Endothelial cell (in vitro differentiated cells): Measurements from ENCODE around the gene TMCC1. TPM values are rescaled to one million over a fixed set of nuclear protein-coding genes. Genes with fewer than 3 reads are reported as not detected.

Source experiments
- DNase-seq: peaks from one replicate; pipeline ENCODE4 v3.0.0; 2021; ENCODE audit warnings: low spot score
- H3K27ac Mint-ChIP-seq: one replicate; pipeline ENCODE4 v1.8.0; 2021; ENCODE audit warnings: mixed read lengths, inconsistent platforms; ENCODE audit not compliant: unreplicated experiment
- H3K27me3 Mint-ChIP-seq: one replicate; pipeline ENCODE4 v1.8.0; 2021; ENCODE audit warnings: mild to moderate bottlenecking, moderate library complexity, mixed read lengths, inconsistent platforms; ENCODE audit not compliant: unreplicated experiment
- H3K36me3 Mint-ChIP-seq: one replicate; pipeline ENCODE4 v1.8.0; 2021; ENCODE audit warnings: mild to moderate bottlenecking, low read depth, mixed read lengths, inconsistent platforms; ENCODE audit not compliant: unreplicated experiment
- H3K4me1 Mint-ChIP-seq: one replicate; pipeline ENCODE4 v1.8.0; 2021; ENCODE audit warnings: mild to moderate bottlenecking, mixed read lengths, inconsistent platforms; ENCODE audit not compliant: unreplicated experiment
- H3K4me3 Mint-ChIP-seq: one replicate; pipeline ENCODE4 v1.8.0; 2021; ENCODE audit warnings: mild to moderate bottlenecking, mixed read lengths, inconsistent platforms; ENCODE audit not compliant: unreplicated experiment
- H3K9me3 Mint-ChIP-seq: one replicate; pipeline ENCODE4 v1.8.0; 2021; ENCODE audit warnings: mixed read lengths, inconsistent platforms; ENCODE audit not compliant: unreplicated experiment
- total RNA-seq: library from RNA; stranded (reverse); fragmentation: NEBNext Ultra II Directional; extraction: Animal tissue kit (Norgen Biotek cat#: 25700); gene quantifications from one replicate; pipeline ENCODE4 v1.2.1, GENCODE V29; 2021; ENCODE audit not compliant: unreplicated experiment
- TF ChIP-seq, protein P1 (sequence below): fragments of 200-600 bp; sonication (generic); IDR thresholded peaks from one replicate; pipeline ENCODE4 v1.5.0; 2021; ENCODE audit warnings: antibody characterized with exemption; ENCODE audit not compliant: unreplicated experiment

TMCC1 gene
- total RNA-seq, 1 donor from 2014 or later: 50.9 TPM

DNA sequence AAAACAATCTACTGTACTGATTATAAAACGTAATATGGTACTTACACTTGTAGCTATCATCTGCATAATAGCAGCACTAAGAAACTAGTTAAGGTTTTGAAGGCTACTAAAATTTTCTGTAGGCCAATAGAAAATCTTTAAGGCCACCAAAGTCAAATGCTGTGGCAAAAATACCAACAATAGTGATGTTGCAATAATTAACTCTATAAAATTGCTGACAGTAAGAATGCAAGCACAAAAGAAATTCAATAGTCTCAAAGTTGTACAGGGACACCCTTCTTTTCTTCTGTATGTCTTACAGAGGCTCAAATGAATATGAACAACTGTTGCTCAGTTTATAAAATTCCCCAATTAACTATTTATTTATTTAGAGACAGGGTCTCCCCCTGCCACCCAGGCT is 62.0 kb downstream of the TMCC1 start:
- H3K36me3 Mint-ChIP-seq: peaks cover 11% of the 10 kb centered on the region
- no peaks in the 10 kb centered on the region for H3K9me3 Mint-ChIP-seq
- peaks cover 3% of the 10 kb centered on the region for H3K27me3 Mint-ChIP-seq
- peaks cover 32% of the 10 kb centered on the region for H3K4me1 Mint-ChIP-seq
- DNase-seq: no peak
- TF ChIP-seq, protein P1, sequence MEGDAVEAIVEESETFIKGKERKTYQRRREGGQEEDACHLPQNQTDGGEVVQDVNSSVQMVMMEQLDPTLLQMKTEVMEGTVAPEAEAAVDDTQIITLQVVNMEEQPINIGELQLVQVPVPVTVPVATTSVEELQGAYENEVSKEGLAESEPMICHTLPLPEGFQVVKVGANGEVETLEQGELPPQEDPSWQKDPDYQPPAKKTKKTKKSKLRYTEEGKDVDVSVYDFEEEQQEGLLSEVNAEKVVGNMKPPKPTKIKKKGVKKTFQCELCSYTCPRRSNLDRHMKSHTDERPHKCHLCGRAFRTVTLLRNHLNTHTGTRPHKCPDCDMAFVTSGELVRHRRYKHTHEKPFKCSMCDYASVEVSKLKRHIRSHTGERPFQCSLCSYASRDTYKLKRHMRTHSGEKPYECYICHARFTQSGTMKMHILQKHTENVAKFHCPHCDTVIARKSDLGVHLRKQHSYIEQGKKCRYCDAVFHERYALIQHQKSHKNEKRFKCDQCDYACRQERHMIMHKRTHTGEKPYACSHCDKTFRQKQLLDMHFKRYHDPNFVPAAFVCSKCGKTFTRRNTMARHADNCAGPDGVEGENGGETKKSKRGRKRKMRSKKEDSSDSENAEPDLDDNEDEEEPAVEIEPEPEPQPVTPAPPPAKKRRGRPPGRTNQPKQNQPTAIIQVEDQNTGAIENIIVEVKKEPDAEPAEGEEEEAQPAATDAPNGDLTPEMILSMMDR: no peak
- no peak overlapping the region for H3K4me3 Mint-ChIP-seq
- no peak overlapping the region for H3K27ac Mint-ChIP-seq

DNA sequence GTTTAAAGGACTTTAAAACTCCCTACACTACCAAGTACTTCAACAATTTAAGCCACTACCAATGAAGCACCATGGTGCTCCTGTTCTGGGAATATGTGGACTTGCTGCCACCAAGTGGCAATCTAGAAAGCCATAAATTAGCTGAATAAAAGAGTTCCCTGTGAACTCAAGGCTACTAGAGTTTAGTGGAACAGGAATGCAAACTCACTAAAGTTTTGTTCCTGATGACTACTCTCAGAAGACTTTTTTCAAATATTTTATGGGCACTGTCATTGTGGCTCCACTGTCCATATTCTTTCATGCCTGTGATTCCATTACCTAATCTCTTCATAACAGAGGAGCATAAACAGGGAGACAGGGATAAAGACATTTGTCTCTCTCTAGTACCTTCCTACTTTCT is 63.9 kb downstream of the TMCC1 start:
- Mint-ChIP-seq H3K27me3 (peaks cover 1% of the 10 kb centered on the region), H3K4me1 (peaks cover 26% of the 10 kb centered on the region), H3K9me3 (no peaks in the 10 kb centered on the region), H3K36me3 (peaks cover 11% of the 10 kb centered on the region), H3K4me3 (no peak overlapping the region), H3K27ac (no peak overlapping the region)
- TF ChIP-seq, protein P1: peak; percentile 18
- DNase-seq: peak; percentile 22

DNA sequence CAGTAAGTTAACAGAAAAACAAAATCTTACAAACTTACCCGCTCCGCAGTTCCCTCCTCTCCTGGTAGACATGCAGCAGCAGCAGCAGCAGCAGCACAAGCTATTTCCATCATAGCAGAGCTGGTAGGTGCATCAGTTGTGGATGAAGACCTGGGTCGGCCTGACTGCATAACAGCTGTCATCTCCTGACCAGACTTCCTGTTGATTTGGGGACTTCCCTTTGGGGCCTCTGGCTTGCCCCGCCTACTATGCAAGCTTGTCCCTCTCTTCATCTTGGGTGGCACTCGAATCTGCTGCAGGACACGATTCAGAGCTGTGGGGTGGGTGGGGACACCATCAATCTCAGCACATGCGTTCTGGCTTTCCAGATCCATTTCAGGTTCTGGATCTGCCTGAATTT is 65.7 kb downstream of the TMCC1 start:
- Mint-ChIP-seq H3K4me3 (no peak overlapping the region), H3K27ac (peak overlapping the region; percentile 67), H3K36me3 (peaks cover 7% of the 10 kb centered on the region), H3K27me3 (peaks cover 1% of the 10 kb centered on the region), H3K4me1 (peaks cover 22% of the 10 kb centered on the region), H3K9me3 (no peaks in the 10 kb centered on the region)
- no peak for DNase-seq
- TF ChIP-seq, protein P1: no peak

DNA sequence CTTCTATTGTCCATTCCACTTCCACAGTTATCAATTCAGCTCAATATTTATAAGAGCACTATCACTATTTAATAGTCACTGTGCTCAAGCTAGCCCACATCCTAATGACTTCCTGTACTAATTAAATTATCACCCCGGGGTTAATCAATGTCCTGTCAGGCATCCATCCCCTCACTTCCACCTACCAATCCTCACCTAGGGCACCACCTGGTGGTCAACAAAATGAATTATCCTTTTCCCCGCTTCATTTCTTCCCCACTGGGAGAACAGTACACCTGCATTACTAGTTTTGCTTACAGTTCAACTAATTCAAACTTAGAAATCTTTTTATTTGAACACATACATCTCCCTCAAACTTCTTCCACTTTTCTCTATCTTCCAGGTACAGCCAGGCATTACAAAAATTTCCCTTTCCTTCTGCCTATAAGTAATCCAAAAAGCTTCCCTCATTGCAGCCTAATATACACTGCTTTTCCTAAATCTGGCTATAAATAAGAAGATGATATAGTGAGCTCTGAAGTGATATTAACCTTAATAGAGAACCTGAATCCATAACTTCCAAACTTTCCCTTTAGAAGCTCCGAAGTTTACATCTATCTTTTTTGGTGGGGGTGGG is 68.5 kb downstream of the TMCC1 start:
- Mint-ChIP-seq H3K4me1 (peaks cover 36% of the 10 kb centered on the region), H3K9me3 (no peaks in the 10 kb centered on the region), H3K27ac (no peak overlapping the region), H3K36me3 (peaks cover 7% of the 10 kb centered on the region), H3K4me3 (no peak overlapping the region), H3K27me3 (no peaks in the 10 kb centered on the region)
- TF ChIP-seq, protein P1: peak; percentile 89
- peak; percentile 68 for DNase-seq

DNA sequence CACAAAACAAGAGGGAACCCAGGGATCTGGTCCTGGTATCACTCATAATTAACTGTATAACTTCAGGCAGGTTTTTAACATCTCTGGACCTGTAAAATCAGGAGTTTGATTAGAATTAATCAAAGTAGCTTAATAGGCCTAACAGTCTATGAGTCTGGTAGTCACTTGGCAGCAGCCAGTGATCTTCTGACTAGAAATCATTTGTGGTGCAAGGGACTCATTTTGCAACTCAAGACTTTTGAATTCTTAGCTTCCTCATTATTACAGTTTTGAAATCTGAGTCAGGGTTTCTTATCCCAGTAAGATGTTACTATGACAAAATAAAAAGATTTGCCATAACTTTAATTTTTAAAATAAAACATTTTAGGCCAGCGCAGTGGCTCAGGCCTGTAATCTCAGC is 70.8 kb downstream of the TMCC1 start:
- Mint-ChIP-seq H3K4me1 (peaks cover 35% of the 10 kb centered on the region), H3K9me3 (no peaks in the 10 kb centered on the region), H3K27me3 (no peaks in the 10 kb centered on the region), H3K4me3 (no peak overlapping the region), H3K27ac (no peak overlapping the region), H3K36me3 (peaks cover 5% of the 10 kb centered on the region)
- no peak for DNase-seq
- TF ChIP-seq, protein P1: no peak
